GM23338 (cell line): ENCODE results near the gene PRPSAP1. TPM values are rescaled to one million over a fixed set of nuclear protein-coding genes. Genes with fewer than 3 reads are reported as not detected.

Source experiments
- ATAC-seq: fragments of 200-7000 bp; cut with Tn5 transposase; 3 replicates; pipeline ENCODE4 v1.9.1; 2020
- DNase-seq: peaks from one replicate; pipeline ENCODE4 v3.0.0-alpha.2; 2015; ENCODE audit warnings: low spot score
- H2AFZ ChIP-seq: fragments of 200-600 bp; sonication (generic); 2 replicates; pipeline ENCODE4 v1.8.0; 2016; ENCODE audit warnings: antibody characterized with exemption, mild to moderate bottlenecking, moderate library complexity
- H3F3A ChIP-seq: fragments of 200-600 bp; sonication (generic); replicated peaks from 2 replicates; pipeline ENCODE4 v1.8.0; 2017; ENCODE audit warnings: antibody characterized with exemption, mixed run types, low read depth
- H3K27ac ChIP-seq: fragments of 200-600 bp; sonication (generic); 2 replicates; pipeline ENCODE4 v1.6.1; 2016; ENCODE audit warnings: low read depth
- H3K27me3 ChIP-seq: fragments of 200-600 bp; sonication (generic); 2 replicates; pipeline ENCODE4 v1.8.0; 2016; ENCODE audit warnings: mild to moderate bottlenecking, mixed run types, moderate library complexity; ENCODE audit not compliant: insufficient read depth
- H3K36me3 ChIP-seq: fragments of 200-600 bp; sonication (generic); 2 replicates; pipeline ENCODE4 v1.8.0; 2016; ENCODE audit warnings: mild to moderate bottlenecking; ENCODE audit not compliant: insufficient read depth
- H3K4me1 ChIP-seq: fragments of 200-600 bp; sonication (generic); 2 replicates; pipeline ENCODE4 v1.8.0; 2016; ENCODE audit warnings: mild to moderate bottlenecking, moderate library complexity; ENCODE audit not compliant: insufficient read depth
- H3K4me2 ChIP-seq: fragments of 200-600 bp; sonication (generic); 2 replicates; pipeline ENCODE4 v1.7.1; 2017; ENCODE audit warnings: mixed run types
- H3K4me3 ChIP-seq: fragments of 200-600 bp; sonication (generic); 2 replicates; pipeline ENCODE4 v1.6.1; 2016; ENCODE audit warnings: mixed run types
- H3K79me2 ChIP-seq: fragments of 200-600 bp; sonication (generic); replicated peaks from 2 replicates; pipeline ENCODE4 v1.8.0; 2017; ENCODE audit warnings: mild to moderate bottlenecking; ENCODE audit not compliant: insufficient read depth
- H3K9me2 ChIP-seq: fragments of 200-600 bp; sonication (generic); 2 replicates; pipeline ENCODE4 v1.8.0; 2017; ENCODE audit not compliant: insufficient read depth
- H4K20me1 ChIP-seq: fragments of 200-600 bp; sonication (generic); replicated peaks from 2 replicates; pipeline ENCODE4 v1.8.0; 2017; ENCODE audit warnings: mild to moderate bottlenecking; ENCODE audit not compliant: insufficient read depth
- H3K27ac Mint-ChIP-seq: 2 replicates; pipeline ENCODE4 v1.8.0; 2020; ENCODE audit warnings: inconsistent platforms, mild to moderate bottlenecking, moderate library complexity, mixed read lengths
- H3K27me3 Mint-ChIP-seq: 3 replicates; pipeline ENCODE4 v1.8.0; 2022; ENCODE audit warnings: low read depth, mild to moderate bottlenecking, moderate library complexity, mixed read lengths, inconsistent platforms; ENCODE audit not compliant: insufficient read depth, poor library complexity
- H3K36me3 Mint-ChIP-seq: 3 replicates; pipeline ENCODE4 v1.8.0; 2021; ENCODE audit warnings: low read depth, mild to moderate bottlenecking, inconsistent platforms, moderate library complexity, mixed read lengths
- H3K4me1 Mint-ChIP-seq: 3 replicates; pipeline ENCODE4 v1.8.0; 2020; ENCODE audit warnings: mild to moderate bottlenecking, inconsistent platforms, mixed read lengths
- H3K4me3 Mint-ChIP-seq: 3 replicates; pipeline ENCODE4 v1.8.0; 2021; ENCODE audit warnings: moderate library complexity, mild to moderate bottlenecking, inconsistent platforms, mixed read lengths
- H3K9me3 Mint-ChIP-seq: 3 replicates; pipeline ENCODE4 v1.8.0; 2020; ENCODE audit warnings: moderate library complexity, mild to moderate bottlenecking, inconsistent platforms, mixed read lengths
- CREB1 ChIP-seq: fragments of 250-450 bp; sonication (Bioruptor Pico); IDR thresholded peaks from 2 replicates; pipeline ENCODE4 v1.5.0; 2020; ENCODE audit warnings: low read depth, mild to moderate bottlenecking, moderate library complexity
- EZH2 ChIP-seq: fragments of 200-600 bp; sonication (generic); IDR thresholded peaks from one replicate; pipeline ENCODE4 v1.8.0; 2017; ENCODE audit warnings: antibody characterized with exemption, mild to moderate bottlenecking, low read depth; ENCODE audit not compliant: unreplicated experiment
- EZH2phosphoT487 ChIP-seq: fragments of 200-600 bp; sonication (generic); IDR thresholded peaks from one replicate; pipeline ENCODE4 v1.8.1; 2018; ENCODE audit warnings: antibody characterized with exemption; ENCODE audit not compliant: unreplicated experiment
- JUNB ChIP-seq: IDR thresholded peaks from one replicate; pipeline ENCODE4 v1.6.1; 2016; ENCODE audit warnings: antibody characterized with exemption; ENCODE audit not compliant: unreplicated experiment
- NANOG ChIP-seq: IDR thresholded peaks from 2 replicates; pipeline ENCODE4 v1.6.1; 2016; ENCODE audit warnings: antibody characterized with exemption, borderline replicate concordance
- POLR2AphosphoS5 ChIP-seq: IDR thresholded peaks from 2 replicates; pipeline ENCODE4 v1.6.1; 2016; ENCODE audit warnings: antibody characterized with exemption, low read depth
- STAT1 ChIP-seq: IDR thresholded peaks from one replicate; pipeline ENCODE4 v1.6.1; 2016; ENCODE audit warnings: antibody characterized with exemption; ENCODE audit not compliant: unreplicated experiment
- ZNF114 ChIP-seq: fragments of 250-450 bp; sonication (Bioruptor Pico); IDR thresholded peaks from 2 replicates; pipeline ENCODE4 v1.5.0; 2020; ENCODE audit warnings: mild to moderate bottlenecking, moderate library complexity
- ZNF331 ChIP-seq: fragments of 250-450 bp; sonication (Bioruptor Pico); IDR thresholded peaks from 2 replicates; pipeline ENCODE4 v1.5.0; 2020; ENCODE audit warnings: low read depth, mild to moderate bottlenecking, moderate library complexity
- polyA plus RNA-seq: library from polyadenylated mRNA; unstranded; fragments of >200 nt; fragmentation: Nextera tagmentation; extraction: Ambion mirVana; gene quantifications from 2 replicates; pipeline ENCODE4 v1.2.1, GENCODE V29; 2016
- total RNA-seq: library from RNA; depleted of rRNA; stranded (reverse); fragments of >200 nt; shearing (Covaris generic); gene quantifications from 2 replicates; pipeline ENCODE4 v1.2.3, GENCODE V29; 2014
- TF ChIP-seq, protein P1 (sequence below): IDR thresholded peaks from one replicate; pipeline ENCODE4 v1.6.1; 2018; ENCODE audit warnings: antibody characterized with exemption; ENCODE audit not compliant: unreplicated experiment
- TF ChIP-seq, protein P2 (sequence below): IDR thresholded peaks from 2 replicates; pipeline ENCODE4 v1.6.1; 2016; ENCODE audit warnings: antibody characterized with exemption
- TF ChIP-seq, protein P3 (sequence below), 2 experiments: fragments of 200-600 bp in 1 of 2; sonication (generic) in 1 of 2; conservative IDR thresholded peaks; 2 replicates each; pipeline versions ENCODE4 v1.5.1 to v1.6.1; 2016 to 2017; ENCODE audit warnings: antibody characterized with exemption in 2 of 2, low read depth in 2 of 2, mild to moderate bottlenecking in 2 of 2, moderate library complexity in 1 of 2
- TF ChIP-seq, protein P4 (sequence below): fragments of 250-450 bp; sonication (Bioruptor Pico); IDR thresholded peaks from 2 replicates; pipeline ENCODE4 v1.5.0; 2020; ENCODE audit warnings: mild to moderate bottlenecking, moderate library complexity

PRPSAP1 gene
- total and polyA plus RNA-seq, 2 experiments from 2014 or later = 39.5 to 58.8 TPM

DNA sequence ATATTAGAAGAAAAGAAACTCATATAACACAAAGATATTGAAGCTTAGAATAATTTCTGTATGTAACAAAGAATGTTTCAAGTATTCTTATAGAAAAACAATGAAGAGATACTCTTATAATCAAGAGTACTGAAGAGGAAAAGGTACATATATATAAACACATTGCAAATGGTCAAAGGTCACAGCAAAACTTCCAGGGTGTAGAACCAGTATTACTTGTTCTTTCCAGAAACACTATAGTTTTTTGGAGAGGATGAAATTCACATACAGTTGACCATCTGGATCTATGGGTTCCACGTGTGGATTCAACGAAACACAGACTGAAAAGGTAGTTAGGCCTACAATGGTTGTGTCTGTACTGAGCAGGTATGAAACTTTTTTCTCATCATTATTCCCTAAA is 22.6 kb downstream of the PRPSAP1 start:
- Histone ChIP-seq H3K4me1 (no peaks in the 10 kb centered on the region), H3K27me3 (no peaks in the 10 kb centered on the region), H4K20me1 (no peaks in the 10 kb centered on the region), H3K9me2 (no peaks in the 10 kb centered on the region), H3K27ac (no peak overlapping the region), H3K36me3 (peaks cover 15% of the 10 kb centered on the region), H2AFZ (no peak overlapping the region), H3F3A (no peaks in the 10 kb centered on the region), H3K79me2 (peaks cover 18% of the 10 kb centered on the region; the same call in 1 of the 2 replicates), H3K4me2 (no peak overlapping the region), H3K4me3 (no peak overlapping the region)
- no peaks in the 10 kb centered on the region for H3K9me3 Mint-ChIP-seq
- peaks cover 20% of the 10 kb centered on the region; the same call in 2 of the 3 replicates for H3K36me3 Mint-ChIP-seq
- DNase-seq (no peak), ATAC-seq (no peak)
- H3K27me3 Mint-ChIP-seq = no peaks in the 10 kb centered on the region
- no peak for TF ChIP-seq STAT1
- TF ChIP-seq POLR2AphosphoS5 = no peak
- TF ChIP-seq NANOG = no peak
- TF ChIP-seq CREB1 (CRISPR knock-in tag) = no peak
- TF ChIP-seq, protein P1, sequence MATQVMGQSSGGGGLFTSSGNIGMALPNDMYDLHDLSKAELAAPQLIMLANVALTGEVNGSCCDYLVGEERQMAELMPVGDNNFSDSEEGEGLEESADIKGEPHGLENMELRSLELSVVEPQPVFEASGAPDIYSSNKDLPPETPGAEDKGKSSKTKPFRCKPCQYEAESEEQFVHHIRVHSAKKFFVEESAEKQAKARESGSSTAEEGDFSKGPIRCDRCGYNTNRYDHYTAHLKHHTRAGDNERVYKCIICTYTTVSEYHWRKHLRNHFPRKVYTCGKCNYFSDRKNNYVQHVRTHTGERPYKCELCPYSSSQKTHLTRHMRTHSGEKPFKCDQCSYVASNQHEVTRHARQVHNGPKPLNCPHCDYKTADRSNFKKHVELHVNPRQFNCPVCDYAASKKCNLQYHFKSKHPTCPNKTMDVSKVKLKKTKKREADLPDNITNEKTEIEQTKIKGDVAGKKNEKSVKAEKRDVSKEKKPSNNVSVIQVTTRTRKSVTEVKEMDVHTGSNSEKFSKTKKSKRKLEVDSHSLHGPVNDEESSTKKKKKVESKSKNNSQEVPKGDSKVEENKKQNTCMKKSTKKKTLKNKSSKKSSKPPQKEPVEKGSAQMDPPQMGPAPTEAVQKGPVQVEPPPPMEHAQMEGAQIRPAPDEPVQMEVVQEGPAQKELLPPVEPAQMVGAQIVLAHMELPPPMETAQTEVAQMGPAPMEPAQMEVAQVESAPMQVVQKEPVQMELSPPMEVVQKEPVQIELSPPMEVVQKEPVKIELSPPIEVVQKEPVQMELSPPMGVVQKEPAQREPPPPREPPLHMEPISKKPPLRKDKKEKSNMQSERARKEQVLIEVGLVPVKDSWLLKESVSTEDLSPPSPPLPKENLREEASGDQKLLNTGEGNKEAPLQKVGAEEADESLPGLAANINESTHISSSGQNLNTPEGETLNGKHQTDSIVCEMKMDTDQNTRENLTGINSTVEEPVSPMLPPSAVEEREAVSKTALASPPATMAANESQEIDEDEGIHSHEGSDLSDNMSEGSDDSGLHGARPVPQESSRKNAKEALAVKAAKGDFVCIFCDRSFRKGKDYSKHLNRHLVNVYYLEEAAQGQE = no peak
- no peak for TF ChIP-seq ZNF114 (CRISPR knock-in tag)
- TF ChIP-seq, protein P2, sequence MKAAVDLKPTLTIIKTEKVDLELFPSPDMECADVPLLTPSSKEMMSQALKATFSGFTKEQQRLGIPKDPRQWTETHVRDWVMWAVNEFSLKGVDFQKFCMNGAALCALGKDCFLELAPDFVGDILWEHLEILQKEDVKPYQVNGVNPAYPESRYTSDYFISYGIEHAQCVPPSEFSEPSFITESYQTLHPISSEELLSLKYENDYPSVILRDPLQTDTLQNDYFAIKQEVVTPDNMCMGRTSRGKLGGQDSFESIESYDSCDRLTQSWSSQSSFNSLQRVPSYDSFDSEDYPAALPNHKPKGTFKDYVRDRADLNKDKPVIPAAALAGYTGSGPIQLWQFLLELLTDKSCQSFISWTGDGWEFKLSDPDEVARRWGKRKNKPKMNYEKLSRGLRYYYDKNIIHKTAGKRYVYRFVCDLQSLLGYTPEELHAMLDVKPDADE = no peak
- no peak for TF ChIP-seq ZNF331 (CRISPR knock-in tag)
- no peak for TF ChIP-seq JUNB
- TF ChIP-seq, protein P3, sequence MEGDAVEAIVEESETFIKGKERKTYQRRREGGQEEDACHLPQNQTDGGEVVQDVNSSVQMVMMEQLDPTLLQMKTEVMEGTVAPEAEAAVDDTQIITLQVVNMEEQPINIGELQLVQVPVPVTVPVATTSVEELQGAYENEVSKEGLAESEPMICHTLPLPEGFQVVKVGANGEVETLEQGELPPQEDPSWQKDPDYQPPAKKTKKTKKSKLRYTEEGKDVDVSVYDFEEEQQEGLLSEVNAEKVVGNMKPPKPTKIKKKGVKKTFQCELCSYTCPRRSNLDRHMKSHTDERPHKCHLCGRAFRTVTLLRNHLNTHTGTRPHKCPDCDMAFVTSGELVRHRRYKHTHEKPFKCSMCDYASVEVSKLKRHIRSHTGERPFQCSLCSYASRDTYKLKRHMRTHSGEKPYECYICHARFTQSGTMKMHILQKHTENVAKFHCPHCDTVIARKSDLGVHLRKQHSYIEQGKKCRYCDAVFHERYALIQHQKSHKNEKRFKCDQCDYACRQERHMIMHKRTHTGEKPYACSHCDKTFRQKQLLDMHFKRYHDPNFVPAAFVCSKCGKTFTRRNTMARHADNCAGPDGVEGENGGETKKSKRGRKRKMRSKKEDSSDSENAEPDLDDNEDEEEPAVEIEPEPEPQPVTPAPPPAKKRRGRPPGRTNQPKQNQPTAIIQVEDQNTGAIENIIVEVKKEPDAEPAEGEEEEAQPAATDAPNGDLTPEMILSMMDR (conservative IDR thresholded peaks at IDR 0.05; ENCODE audit: low read depth in 2 of 2) = no peak
- TF ChIP-seq EZH2phosphoT487 = no peak
- TF ChIP-seq, protein P4, sequence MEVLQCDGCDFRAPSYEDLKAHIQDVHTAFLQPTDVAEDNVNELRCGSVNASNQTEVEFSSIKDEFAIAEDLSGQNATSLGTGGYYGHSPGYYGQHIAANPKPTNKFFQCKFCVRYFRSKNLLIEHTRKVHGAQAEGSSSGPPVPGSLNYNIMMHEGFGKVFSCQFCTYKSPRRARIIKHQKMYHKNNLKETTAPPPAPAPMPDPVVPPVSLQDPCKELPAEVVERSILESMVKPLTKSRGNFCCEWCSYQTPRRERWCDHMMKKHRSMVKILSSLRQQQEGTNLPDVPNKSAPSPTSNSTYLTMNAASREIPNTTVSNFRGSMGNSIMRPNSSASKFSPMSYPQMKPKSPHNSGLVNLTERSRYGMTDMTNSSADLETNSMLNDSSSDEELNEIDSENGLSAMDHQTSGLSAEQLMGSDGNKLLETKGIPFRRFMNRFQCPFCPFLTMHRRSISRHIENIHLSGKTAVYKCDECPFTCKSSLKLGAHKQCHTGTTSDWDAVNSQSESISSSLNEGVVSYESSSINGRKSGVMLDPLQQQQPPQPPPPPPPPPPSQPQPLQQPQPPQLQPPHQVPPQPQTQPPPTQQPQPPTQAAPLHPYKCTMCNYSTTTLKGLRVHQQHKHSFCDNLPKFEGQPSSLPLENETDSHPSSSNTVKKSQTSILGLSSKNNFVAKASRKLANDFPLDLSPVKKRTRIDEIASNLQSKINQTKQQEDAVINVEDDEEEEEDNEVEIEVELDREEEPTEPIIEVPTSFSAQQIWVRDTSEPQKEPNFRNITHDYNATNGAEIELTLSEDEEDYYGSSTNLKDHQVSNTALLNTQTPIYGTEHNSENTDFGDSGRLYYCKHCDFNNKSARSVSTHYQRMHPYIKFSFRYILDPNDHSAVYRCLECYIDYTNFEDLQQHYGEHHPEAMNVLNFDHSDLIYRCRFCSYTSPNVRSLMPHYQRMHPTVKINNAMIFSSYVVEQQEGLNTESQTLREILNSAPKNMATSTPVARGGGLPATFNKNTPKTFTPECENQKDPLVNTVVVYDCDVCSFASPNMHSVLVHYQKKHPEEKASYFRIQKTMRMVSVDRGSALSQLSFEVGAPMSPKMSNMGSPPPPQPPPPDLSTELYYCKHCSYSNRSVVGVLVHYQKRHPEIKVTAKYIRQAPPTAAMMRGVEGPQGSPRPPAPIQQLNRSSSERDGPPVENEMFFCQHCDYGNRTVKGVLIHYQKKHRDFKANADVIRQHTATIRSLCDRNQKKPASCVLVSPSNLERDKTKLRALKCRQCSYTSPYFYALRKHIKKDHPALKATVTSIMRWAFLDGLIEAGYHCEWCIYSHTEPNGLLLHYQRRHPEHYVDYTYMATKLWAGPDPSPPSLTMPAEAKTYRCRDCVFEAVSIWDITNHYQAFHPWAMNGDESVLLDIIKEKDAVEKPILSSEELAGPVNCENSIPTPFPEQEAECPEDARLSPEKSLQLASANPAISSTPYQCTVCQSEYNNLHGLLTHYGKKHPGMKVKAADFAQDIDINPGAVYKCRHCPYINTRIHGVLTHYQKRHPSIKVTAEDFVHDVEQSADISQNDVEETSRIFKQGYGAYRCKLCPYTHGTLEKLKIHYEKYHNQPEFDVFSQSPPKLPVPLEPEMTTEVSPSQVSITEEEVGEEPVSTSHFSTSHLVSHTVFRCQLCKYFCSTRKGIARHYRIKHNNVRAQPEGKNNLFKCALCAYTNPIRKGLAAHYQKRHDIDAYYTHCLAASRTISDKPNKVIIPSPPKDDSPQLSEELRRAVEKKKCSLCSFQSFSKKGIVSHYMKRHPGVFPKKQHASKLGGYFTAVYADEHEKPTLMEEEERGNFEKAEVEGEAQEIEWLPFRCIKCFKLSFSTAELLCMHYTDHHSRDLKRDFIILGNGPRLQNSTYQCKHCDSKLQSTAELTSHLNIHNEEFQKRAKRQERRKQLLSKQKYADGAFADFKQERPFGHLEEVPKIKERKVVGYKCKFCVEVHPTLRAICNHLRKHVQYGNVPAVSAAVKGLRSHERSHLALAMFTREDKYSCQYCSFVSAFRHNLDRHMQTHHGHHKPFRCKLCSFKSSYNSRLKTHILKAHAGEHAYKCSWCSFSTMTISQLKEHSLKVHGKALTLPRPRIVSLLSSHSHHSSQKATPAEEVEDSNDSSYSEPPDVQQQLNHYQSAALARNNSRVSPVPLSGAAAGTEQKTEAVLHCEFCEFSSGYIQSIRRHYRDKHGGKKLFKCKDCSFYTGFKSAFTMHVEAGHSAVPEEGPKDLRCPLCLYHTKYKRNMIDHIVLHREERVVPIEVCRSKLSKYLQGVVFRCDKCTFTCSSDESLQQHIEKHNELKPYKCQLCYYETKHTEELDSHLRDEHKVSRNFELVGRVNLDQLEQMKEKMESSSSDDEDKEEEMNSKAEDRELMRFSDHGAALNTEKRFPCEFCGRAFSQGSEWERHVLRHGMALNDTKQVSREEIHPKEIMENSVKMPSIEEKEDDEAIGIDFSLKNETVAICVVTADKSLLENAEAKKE (CRISPR knock-in tag) = no peak
- TF ChIP-seq EZH2 = no peak
- no peak overlapping the region for H3K27ac Mint-ChIP-seq
- H3K4me1 Mint-ChIP-seq = no peaks in the 10 kb centered on the region
- H3K4me3 Mint-ChIP-seq = no peak overlapping the region
